MM.1S (cell line): Measurements from ENCODE around the gene MXRA7.

ENCODE experiments used
- DNase-seq: peaks from one replicate; pipeline ENCODE4 v3.0.0-alpha.2; 2015
- H2AFZ ChIP-seq: fragments of 300-600 bp; sonication (generic); 2 replicates; pipeline ENCODE4 v1.6.0; 2016; ENCODE audit warnings: antibody characterized with exemption, low read length
- H3F3A ChIP-seq: fragments of 300-600 bp; sonication (generic); 2 replicates; pipeline ENCODE4 v1.6.1; 2016; ENCODE audit warnings: mild to moderate bottlenecking, antibody characterized with exemption, low read length, moderate library complexity, mixed read lengths; ENCODE audit not compliant: insufficient read depth
- H3K27ac ChIP-seq: fragments of 300-600 bp; sonication (generic); 2 replicates; pipeline ENCODE4 v1.5.1; 2016; ENCODE audit warnings: mild to moderate bottlenecking, low read length
- H3K27me3 ChIP-seq: fragments of 300-600 bp; sonication (generic); replicated peaks from 2 replicates; pipeline ENCODE4 v1.6.0; 2016; ENCODE audit warnings: low read length; ENCODE audit not compliant: insufficient read depth
- H3K36me3 ChIP-seq: fragments of 300-600 bp; sonication (generic); replicated peaks from 2 replicates; pipeline ENCODE4 v1.6.1; 2016; ENCODE audit warnings: mild to moderate bottlenecking, low read length, mixed read lengths; ENCODE audit not compliant: insufficient read depth
- H3K4me1 ChIP-seq: fragments of 300-600 bp; sonication (generic); 2 replicates; pipeline ENCODE4 v1.6.1; 2016; ENCODE audit warnings: low read length, mixed read lengths
- H3K4me2 ChIP-seq: fragments of 300-600 bp; sonication (generic); 2 replicates; pipeline ENCODE4 v1.6.0; 2016; ENCODE audit warnings: low read depth, low read length
- H3K4me3 ChIP-seq: fragments of 300-600 bp; sonication (generic); 2 replicates; pipeline ENCODE4 v1.5.1; 2016; ENCODE audit warnings: low read length, mixed read lengths
- H3K79me2 ChIP-seq: fragments of 300-600 bp; sonication (generic); 2 replicates; pipeline ENCODE4 v1.6.1; 2016; ENCODE audit warnings: mixed run types, low read length, mixed read lengths
- H3K9ac ChIP-seq: fragments of 300-600 bp; sonication (generic); 2 replicates; pipeline ENCODE4 v1.6.1; 2016; ENCODE audit warnings: low read length, mixed read lengths
- H3K9me2 ChIP-seq: fragments of 300-600 bp; sonication (generic); replicated peaks from 2 replicates; pipeline ENCODE4 v1.6.1; 2016; ENCODE audit warnings: mild to moderate bottlenecking, low read length, mixed read lengths; ENCODE audit not compliant: insufficient read depth
- H3K9me3 ChIP-seq: fragments of 300-600 bp; sonication (generic); replicated peaks from 2 replicates; pipeline ENCODE4 v1.6.1; 2016; ENCODE audit warnings: mild to moderate bottlenecking, low read length, mixed read lengths; ENCODE audit not compliant: insufficient read depth
- H4K20me1 ChIP-seq: fragments of 300-600 bp; sonication (generic); 2 replicates; pipeline ENCODE4 v1.6.1; 2016; ENCODE audit warnings: mild to moderate bottlenecking, low read length, moderate library complexity, mixed read lengths; ENCODE audit not compliant: insufficient read depth
- EZH2 ChIP-seq: fragments of 300-600 bp; sonication (generic); optimal IDR thresholded peaks from 2 replicates; pipeline ENCODE3; 2017; ENCODE audit warnings: low read depth, mild to moderate bottlenecking, antibody characterized with exemption, low read length, mixed read lengths
- EZH2phosphoT487 ChIP-seq: fragments of 300-600 bp; sonication (generic); IDR thresholded peaks from 2 replicates; pipeline ENCODE4 v1.6.1; 2018; ENCODE audit warnings: antibody characterized with exemption, low read length
- TF ChIP-seq, protein P1 (sequence below): fragments of 300-600 bp; sonication (generic); IDR thresholded peaks from 2 replicates; pipeline ENCODE4 v1.5.1; 2016; ENCODE audit warnings: antibody characterized with exemption, low read length, mixed read lengths

MXRA7 gene

GRCh38 chr17:76681222-76682137 is 29.3 kb downstream of the MXRA7 start:
- peak; percentile 51 for DNase-seq
- no peak overlapping the region for H3K4me2 ChIP-seq
- no peaks in the 10 kb centered on the region for H4K20me1 ChIP-seq
- H3K27me3 ChIP-seq: peaks cover 16% of the 10 kb centered on the region
- H3K4me1 ChIP-seq: no peaks in the 10 kb centered on the region
- no peak overlapping the region for H3K4me3 ChIP-seq
- H3K9me3 ChIP-seq: no peaks in the 10 kb centered on the region
- H3K27ac ChIP-seq: no peak overlapping the region
- H3K36me3 ChIP-seq: no peaks in the 10 kb centered on the region
- H3K9me2 ChIP-seq: no peaks in the 10 kb centered on the region
- H3K79me2 ChIP-seq: no peaks in the 10 kb centered on the region
- no peaks in the 10 kb centered on the region for H3F3A ChIP-seq
- no peak overlapping the region for H2AFZ ChIP-seq
- TF ChIP-seq, protein P1, sequence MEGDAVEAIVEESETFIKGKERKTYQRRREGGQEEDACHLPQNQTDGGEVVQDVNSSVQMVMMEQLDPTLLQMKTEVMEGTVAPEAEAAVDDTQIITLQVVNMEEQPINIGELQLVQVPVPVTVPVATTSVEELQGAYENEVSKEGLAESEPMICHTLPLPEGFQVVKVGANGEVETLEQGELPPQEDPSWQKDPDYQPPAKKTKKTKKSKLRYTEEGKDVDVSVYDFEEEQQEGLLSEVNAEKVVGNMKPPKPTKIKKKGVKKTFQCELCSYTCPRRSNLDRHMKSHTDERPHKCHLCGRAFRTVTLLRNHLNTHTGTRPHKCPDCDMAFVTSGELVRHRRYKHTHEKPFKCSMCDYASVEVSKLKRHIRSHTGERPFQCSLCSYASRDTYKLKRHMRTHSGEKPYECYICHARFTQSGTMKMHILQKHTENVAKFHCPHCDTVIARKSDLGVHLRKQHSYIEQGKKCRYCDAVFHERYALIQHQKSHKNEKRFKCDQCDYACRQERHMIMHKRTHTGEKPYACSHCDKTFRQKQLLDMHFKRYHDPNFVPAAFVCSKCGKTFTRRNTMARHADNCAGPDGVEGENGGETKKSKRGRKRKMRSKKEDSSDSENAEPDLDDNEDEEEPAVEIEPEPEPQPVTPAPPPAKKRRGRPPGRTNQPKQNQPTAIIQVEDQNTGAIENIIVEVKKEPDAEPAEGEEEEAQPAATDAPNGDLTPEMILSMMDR: peak; percentile 81
- TF ChIP-seq EZH2: no peak
- no peak overlapping the region for H3K9ac ChIP-seq

GRCh38 chr17:76679239-76679638 is 31.5 kb downstream of the MXRA7 start:
- H3K4me1 ChIP-seq: no peaks in the 10 kb centered on the region
- 0 out of 2 replicates have a peak, but pooled peaks cover 6% of the 10 kb centered on the region for H3K27me3 ChIP-seq
- no peaks in the 10 kb centered on the region for H3K9me3 ChIP-seq
- H3K4me2 ChIP-seq: no peak overlapping the region
- TF ChIP-seq EZH2phosphoT487 (no peak), EZH2 (no peak)
- TF ChIP-seq, protein P1: no peak
- H2AFZ ChIP-seq: no peak overlapping the region
- DNase-seq: no peak
- no peaks in the 10 kb centered on the region for H3K9me2 ChIP-seq
- H3F3A ChIP-seq: no peaks in the 10 kb centered on the region
- H3K79me2 ChIP-seq: no peaks in the 10 kb centered on the region
- H3K27ac ChIP-seq: no peak overlapping the region
- H4K20me1 ChIP-seq: no peaks in the 10 kb centered on the region
- H3K36me3 ChIP-seq: no peaks in the 10 kb centered on the region
- H3K9ac ChIP-seq: no peak overlapping the region
- no peak overlapping the region for H3K4me3 ChIP-seq

DNA sequence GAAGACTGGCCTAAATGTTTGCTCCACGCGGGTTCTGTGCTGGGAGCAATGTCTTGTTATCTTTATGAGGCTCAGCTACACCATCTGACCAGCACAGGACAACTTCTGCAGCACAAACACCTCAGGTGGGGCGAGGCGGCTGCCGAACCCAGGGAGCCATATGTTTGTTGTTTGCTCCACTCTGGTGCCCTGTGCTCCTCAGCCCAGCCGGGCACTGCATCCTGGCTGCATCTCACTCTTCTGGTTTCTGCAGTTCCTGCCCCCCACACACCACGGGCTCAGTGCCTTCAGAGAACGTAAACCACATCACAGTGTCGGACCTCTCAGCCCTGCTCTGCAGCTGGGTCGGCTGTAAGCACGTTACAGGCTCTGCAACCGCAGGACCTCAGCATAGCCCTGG is 32.4 kb downstream of the MXRA7 start:
- no peaks in the 10 kb centered on the region for H3F3A ChIP-seq
- H3K4me1 ChIP-seq: no peaks in the 10 kb centered on the region
- no peaks in the 10 kb centered on the region for H3K9me2 ChIP-seq
- TF ChIP-seq EZH2: no peak
- TF ChIP-seq EZH2phosphoT487: no peak
- TF ChIP-seq, protein P1: no peak
- no peak overlapping the region for H3K4me2 ChIP-seq
- no peak overlapping the region for H3K4me3 ChIP-seq
- H3K27me3 ChIP-seq: 0 out of 2 replicates have a peak, but pooled peaks cover 6% of the 10 kb centered on the region
- H3K9ac ChIP-seq: no peak overlapping the region
- no peaks in the 10 kb centered on the region for H3K9me3 ChIP-seq
- no peaks in the 10 kb centered on the region for H3K79me2 ChIP-seq
- H4K20me1 ChIP-seq: no peaks in the 10 kb centered on the region
- no peaks in the 10 kb centered on the region for H3K36me3 ChIP-seq
- no peak overlapping the region for H3K27ac ChIP-seq
- no peak overlapping the region for H2AFZ ChIP-seq
- DNase-seq: no peak
